K562 (cell line): Measurements from ENCODE around the gene HNRNPCL1. TPM values are rescaled to one million over a fixed set of nuclear protein-coding genes. Genes with fewer than 3 reads are reported as not detected.

ENCODE experiments used
- ATAC-seq: fragments of 200-7000 bp; cut with Tn5 transposase; 3 replicates; pipeline ENCODE4 v1.9.1; 2020; ENCODE audit warnings: moderate library complexity
- BruUV-seq: library from RNA; stranded (reverse); fragments of 400-500 nt; replicated peaks from 2 replicates; lab custom pipeline; 2021; lab: Mats Ljungman, UMichigan
- CTCF ChIA-PET: fragments of 300-600 bp; formaldehyde crosslinking; extraction: SDS; loops from one replicate; lab custom pipeline; 2021; ENCODE audit warnings: low intra/inter-chr PET ratio; lab: Yijun Ruan, JAX
- POLR2A ChIA-PET: fragments of 300-600, 350-650 bp; sonication (Branson Sonifier 250); formaldehyde crosslinking; extraction: SDS; loops from one replicate; lab custom pipeline; 2021; ENCODE audit warnings: antibody characterized with exemption, inconsistent platforms; lab: Yijun Ruan, JAX
- DNase-seq, 4 experiments: peaks; one replicate each; pipeline versions ENCODE4 v3.0.0 to v3.0.0-alpha.2; 2011 to 2018; ENCODE audit warnings: low spot score in 3 of 4, mixed read lengths in 3 of 4; ENCODE audit errors: extremely low read depth in 1 of 4
- FAIRE-seq: peaks from 2 replicates; lab custom pipeline; 2011; peaks lifted over from hg19 to GRCh38; lab: Jason Lieb, UNC
- H2AFZ ChIP-seq: 2 replicates; pipeline ENCODE4 v1.6.0; 2011; ENCODE audit warnings: low read depth, low read length, control low read depth, inconsistent platforms
- H3K27ac ChIP-seq: fragments of 200-600 bp; 3 replicates; pipeline ENCODE4 v1.8.0; 2011; ENCODE audit warnings: low read depth, mild to moderate bottlenecking, control low read depth, inconsistent platforms, low read length, moderate library complexity, mixed read lengths; ENCODE audit errors: extremely low read depth
- H3K27me3 ChIP-seq, 2 experiments: fragments of 300-600 bp in 1 of 2; 2 replicates in 1 of 2; 3 replicates in 1 of 2; pipeline versions ENCODE4 v1.6.0 to v1.8.0; 2011; ENCODE audit warnings: inconsistent platforms in 2 of 2, low read length in 2 of 2, mild to moderate bottlenecking in 1 of 2, mixed read lengths in 1 of 2, moderate library complexity in 1 of 2; ENCODE audit not compliant: control insufficient read depth in 2 of 2, insufficient read depth in 2 of 2
- H3K36me3 ChIP-seq: fragments of 300-600 bp; 3 replicates; pipeline ENCODE4 v1.8.0; 2011; ENCODE audit warnings: mild to moderate bottlenecking, low read length, inconsistent platforms; ENCODE audit not compliant: control insufficient read depth, insufficient read depth
- H3K4me1 ChIP-seq, 2 experiments: fragments of 200-600 bp in 1 of 2; replicated peaks in 1 of 2; 2 replicates in 1 of 2; 3 replicates in 1 of 2; pipeline versions ENCODE4 v1.5.1 to v1.8.0; 2011; ENCODE audit warnings: inconsistent platforms in 2 of 2, low read length in 2 of 2, mild to moderate bottlenecking in 1 of 2, mixed read lengths in 1 of 2, moderate library complexity in 1 of 2; ENCODE audit not compliant: control insufficient read depth in 2 of 2, insufficient read depth in 2 of 2
- H3K4me2 ChIP-seq: 2 replicates; pipeline ENCODE4 v1.6.1; 2011; ENCODE audit warnings: low read length, control low read depth, inconsistent platforms, mixed read lengths; ENCODE audit not compliant: insufficient read depth
- H3K4me3 ChIP-seq: fragments of 200-600 bp; sonication (generic), shearing (Covaris generic); 2 replicates; pipeline ENCODE4 v1.5.1; 2016; ENCODE audit warnings: control low read depth, inconsistent platforms
- H3K79me2 ChIP-seq: fragments of 200-600 bp; 3 replicates; pipeline ENCODE4 v1.8.0; 2011; ENCODE audit warnings: low read length, inconsistent platforms; ENCODE audit not compliant: control insufficient read depth, insufficient read depth
- H3K9ac ChIP-seq, 2 experiments: 2 replicates each; pipeline versions ENCODE4 v1.6.0 to v1.6.1; 2011; ENCODE audit warnings: low read depth in 2 of 2, low read length in 2 of 2, control low read depth in 1 of 2, inconsistent platforms in 1 of 2, mild to moderate bottlenecking in 1 of 2, mixed read lengths in 1 of 2; ENCODE audit not compliant: insufficient read depth in 1 of 2
- H3K9me1 ChIP-seq: one replicate; pipeline ENCODE4 v1.6.0; 2011; ENCODE audit warnings: inconsistent platforms, mild to moderate bottlenecking, low read length, moderate library complexity; ENCODE audit not compliant: control insufficient read depth, insufficient read depth
- H3K9me3 ChIP-seq: replicated peaks from 2 replicates; pipeline ENCODE4 v1.5.1; 2011; ENCODE audit warnings: low read depth, low read length, inconsistent platforms; ENCODE audit not compliant: control insufficient read depth, insufficient read depth
- H4K20me1 ChIP-seq: replicated peaks from 2 replicates; pipeline ENCODE4 v1.6.1; 2011; ENCODE audit warnings: low read length, inconsistent platforms, mixed read lengths; ENCODE audit not compliant: control insufficient read depth, insufficient read depth
- ASH1L ChIP-seq: fragments of 450-650 bp; IDR thresholded peaks from 2 replicates; pipeline ENCODE4 v1.6.1; 2018; ENCODE audit warnings: borderline replicate concordance, mild to moderate bottlenecking, low read depth; ENCODE audit not compliant: partially characterized antibody
- ATF3 ChIP-seq, 2 experiments: fragments of 450-650 bp in 1 of 2; sonication (generic) in 1 of 2; formaldehyde crosslinking in 1 of 2; IDR thresholded peaks in 1 of 2; conservative IDR thresholded peaks in 1 of 2; 2 replicates each; pipeline versions ENCODE4 v1.6.1 to v1.8.1; 2016 to 2023; ENCODE audit warnings: mild to moderate bottlenecking in 2 of 2, moderate library complexity in 2 of 2, inconsistent platforms in 1 of 2, missing genetic modification reagents in 1 of 2
- CTBP1 ChIP-seq: fragments of 450-650 bp; IDR thresholded peaks from 2 replicates; pipeline ENCODE4 v1.6.1; 2016; ENCODE audit warnings: borderline replicate concordance
- ESRRA ChIP-seq: fragments of 450-650 bp; IDR thresholded peaks from 2 replicates; pipeline ENCODE4 v1.6.1; 2014; ENCODE audit warnings: low read depth, mild to moderate bottlenecking, moderate library complexity, borderline replicate concordance
- FOXO4 ChIP-seq: fragments of 450-650 bp; formaldehyde crosslinking; IDR thresholded peaks from 2 replicates; pipeline ENCODE4 v1.4.0; 2020; ENCODE audit warnings: mild to moderate bottlenecking, moderate library complexity
- GABPB1 ChIP-seq: sonication (generic); formaldehyde crosslinking; IDR thresholded peaks from 2 replicates; pipeline ENCODE4 v1.8.0; 2022; ENCODE audit warnings: mild to moderate bottlenecking, missing genetic modification reagents
- HDGF ChIP-seq: fragments of 450-650 bp; IDR thresholded peaks from 2 replicates; pipeline ENCODE4 v1.6.1; 2016
- JUNB ChIP-seq: fragments of 450-650 bp; formaldehyde crosslinking; conservative IDR thresholded peaks from 2 replicates; pipeline ENCODE4 v1.4.0; 2020; ENCODE audit warnings: mild to moderate bottlenecking
- KAT7 ChIP-seq: sonication (generic); formaldehyde crosslinking; IDR thresholded peaks from 2 replicates; pipeline ENCODE4 v1.8.0; 2022; ENCODE audit warnings: missing genetic modification reagents, mild to moderate bottlenecking, borderline replicate concordance
- MCM2 ChIP-seq: fragments of 450-650 bp; IDR thresholded peaks from 2 replicates; pipeline ENCODE4 v1.6.1; 2017; ENCODE audit warnings: low read depth, mild to moderate bottlenecking
- NFRKB ChIP-seq: fragments of 450-650 bp; IDR thresholded peaks from 2 replicates; pipeline ENCODE4 v1.6.1; 2016; ENCODE audit warnings: low read depth
- NR2C1 ChIP-seq, 2 experiments: fragments of 450-650 bp; IDR thresholded peaks; 2 replicates each; pipeline ENCODE4 v1.6.1; 2017; ENCODE audit warnings: mild to moderate bottlenecking in 2 of 2, antibody characterized with exemption in 1 of 2, inconsistent platforms in 1 of 2, missing compliant biosample characterization in 1 of 2, missing genetic modification characterization in 1 of 2
- POLR2AphosphoS5 ChIP-seq: IDR thresholded peaks from 2 replicates; pipeline ENCODE4 v1.6.1; 2011; ENCODE audit warnings: mild to moderate bottlenecking, low read depth, low read length, moderate library complexity; ENCODE audit not compliant: control insufficient read depth, insufficient read depth
- PTBP1 ChIP-seq: fragments of 200-400 bp; formaldehyde crosslinking; IDR thresholded peaks from 2 replicates; pipeline ENCODE4 v1.6.1; 2017; ENCODE audit warnings: low read depth, low read length
- SMARCE1 ChIP-seq: fragments of 450-650 bp; IDR thresholded peaks from 2 replicates; pipeline ENCODE4 v1.7.1; 2016; ENCODE audit warnings: mild to moderate bottlenecking
- TFAP4 ChIP-seq: sonication (generic); formaldehyde crosslinking; IDR thresholded peaks from 2 replicates; pipeline ENCODE4 v1.8.0; 2022; ENCODE audit warnings: missing genetic modification reagents, mild to moderate bottlenecking, moderate library complexity, borderline replicate concordance
- YBX1 ChIP-seq: fragments of 450-650 bp; IDR thresholded peaks from 2 replicates; pipeline ENCODE4 v1.7.1; 2016; ENCODE audit warnings: mild to moderate bottlenecking
- ZKSCAN8 ChIP-seq: fragments of 200-800 bp; sonication (Bioruptor generic); IDR thresholded peaks from 2 replicates; pipeline ENCODE4 v1.6.1; 2016; ENCODE audit warnings: missing genetic modification characterization, missing compliant biosample characterization
- ZNF133 ChIP-seq: fragments of 250-450 bp; sonication (Bioruptor Pico); IDR thresholded peaks from 2 replicates; pipeline ENCODE4 v1.4.0; 2020; ENCODE audit warnings: mild to moderate bottlenecking
- ZNF143 ChIP-seq: sonication (generic); formaldehyde crosslinking; IDR thresholded peaks from 2 replicates; pipeline ENCODE4 v1.9.0; 2022; ENCODE audit warnings: mild to moderate bottlenecking, missing genetic modification reagents
- WGBS: fragments of 100-300 bp; shearing (Covaris generic); methylation state at CpG from one replicate; pipeline ENCODE4 v1.1.6; 2016; ENCODE audit warnings: low coverage, mixed read lengths; ENCODE audit not compliant: insufficient coverage; ENCODE audit errors: missing lambda C conversion rate; 5-methylcytosine and 5-hydroxymethylcytosine counted together
- in situ Hi-C: fragments of 300-500 bp; cut with MboI; formaldehyde crosslinking; loops from 4 replicates; pipeline ENCODE4 v1.15.0; 2018; ENCODE audit warnings: inconsistent platforms, mixed read lengths
- intact Hi-C: fragments of 100-400 bp; cut with micrococcal nuclease; formaldehyde crosslinking; loops from 2 replicates; pipeline ENCODE4 v1.14.2; 2022
- polyA plus RNA-seq, 8 experiments: library from polyadenylated mRNA; depleted of rRNA in 4 of 8; stranded (reverse) in 5 of 8; unstranded in 3 of 8; fragments of >200 nt; fragmentation: Nextera tagmentation in 2 of 8; fragmentation: Illumina TruSeq in 1 of 8; extraction: Ambion mirVana in 2 of 8; extraction: Trizol in 1 of 8; gene quantifications; 2 replicates each; pipeline versions ENCODE4 v1.2.1 to v1.2.3, GENCODE V29; 2011 to 2014; ENCODE audit warnings: inconsistent platforms in 1 of 8, missing spikeins in 1 of 8
- total RNA-seq, 7 experiments: library from RNA; depleted of rRNA in 6 of 7; stranded (reverse); fragments of >200 nt in 6 of 7; fragmentation: Illumina TruSeq in 2 of 7; extraction: Trizol in 2 of 7; gene quantifications; 2 replicates each; pipeline versions ENCODE4 v1.2.1 to v1.2.3, GENCODE V29; 2011 to 2021; ENCODE audit warnings: low replicate concordance in 1 of 7

HNRNPCL1 gene
- total and polyA plus RNA-seq, 9 of the 15 experiments (the other 6 are each of a cell fraction or from before 2014, with no cell fraction given), result 0.08 TPM; not detected in 8

GRCh38 chr1:12809933-12810332, 38.6 kb downstream of the HNRNPCL1 start (continued):
- no peak for TF ChIP-seq ASH1L

- H3K4me1 ChIP-seq, result no peaks in the 10 kb centered on the region
Observed at GRCh38 chr1:12799730-12800129, 48.8 kb downstream of the HNRNPCL1 start.

More at GRCh38 chr1:12799730-12800129, 48.8 kb downstream of the HNRNPCL1 start:
- Histone ChIP-seq H3K9me3 (no peaks in the 10 kb centered on the region), H3K27ac (no peak overlapping the region), H2AFZ (no peak overlapping the region), H3K79me2 (no peaks in the 10 kb centered on the region), H3K9me1 (no peaks in the 10 kb centered on the region), H3K4me2 (no peak overlapping the region), H4K20me1 (no peaks in the 10 kb centered on the region), H3K36me3 (no peaks in the 10 kb centered on the region), H3K27me3 (peaks cover 0 to 8% of the 10 kb centered on the region in 2 experiments; a peak in 1 of 5 replicates), H3K9ac (no peak overlapping the region), H3K4me3 (no peak overlapping the region)
- TF ChIP-seq ZNF133 (CRISPR knock-in tag) (no peak), JUNB (CRISPR knock-in tag) (no peak), PTBP1 (no peak), FOXO4 (CRISPR knock-in tag) (no peak), NR2C1 (IDR thresholded peaks at IDR 0.05) (no peak), NR2C1 (tag; IDR thresholded peaks at IDR 0.05) (no peak), TFAP4 (CRISPR knock-in tag) (no peak), ATF3 (IDR thresholded peaks at IDR 0.05) (no peak), ATF3 (CRISPR knock-in tag; conservative IDR thresholded peaks at IDR 0.05) (no peak), CTBP1 (no peak), NFRKB (no peak), POLR2AphosphoS5 (no peak), KAT7 (CRISPR knock-in tag) (no peak), ESRRA (no peak), ZNF143 (CRISPR knock-in tag) (no peak), YBX1 (no peak), ZKSCAN8 (CRISPR knock-in tag) (no peak), SMARCE1 (no peak), GABPB1 (no peak), MCM2 (no peak), HDGF (no peak)
- DNase-seq (no peak), ATAC-seq (no peak), FAIRE-seq (no peak)
- no TSS peak for BruUV-seq
- ChIA-PET POLR2A (no interaction called here), CTCF (no interaction called here)
- intact Hi-C loops (no loop called here), in situ Hi-C loops (loop anchor here (5.0 kb wide), 1 partner anchor 63 kb away; no protein-coding TSS in a partner anchor)
- WGBS, result 0% methylated on average over 2 of the region's 2 CpGs
